GM11168 (cell line): ENCODE results near the gene AHDC1.
"Not testable (repeated sequence)": the region's sequence is repeated elsewhere in the genome, so short reads cannot be mapped to it uniquely, and the experiment has no call there.

Experiments
- in situ Hi-C: fragments of 300-500 bp; cut with MboI; formaldehyde crosslinking; loops from one replicate; pipeline ENCODE4 v1.12.0; 2022; ENCODE audit warnings: low sequenced_read_pairs; ENCODE audit not compliant: unreplicated experiment

The AHDC1 gene

DNA sequence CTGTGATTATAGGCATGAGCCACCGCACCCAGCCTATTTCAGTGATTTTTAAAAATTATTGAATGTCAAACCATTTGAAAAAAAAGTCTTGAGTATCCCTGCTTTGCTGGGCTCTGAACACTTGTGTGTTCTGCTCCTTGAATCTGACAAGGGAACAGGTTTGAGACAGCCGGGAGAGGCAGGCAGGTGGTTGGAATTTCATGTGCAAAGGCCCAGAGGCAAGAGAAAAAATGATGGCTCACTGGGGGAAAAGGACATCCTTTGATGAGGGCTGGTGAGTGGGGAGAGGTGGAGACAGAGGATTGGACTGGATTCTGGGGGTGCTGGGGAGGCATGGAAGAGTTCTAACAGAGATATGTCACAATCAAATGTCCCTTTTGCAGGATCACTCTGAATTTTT lies 100.9 kb downstream of the AHDC1 start:
- in situ Hi-C loops = no loop called here

DNA sequence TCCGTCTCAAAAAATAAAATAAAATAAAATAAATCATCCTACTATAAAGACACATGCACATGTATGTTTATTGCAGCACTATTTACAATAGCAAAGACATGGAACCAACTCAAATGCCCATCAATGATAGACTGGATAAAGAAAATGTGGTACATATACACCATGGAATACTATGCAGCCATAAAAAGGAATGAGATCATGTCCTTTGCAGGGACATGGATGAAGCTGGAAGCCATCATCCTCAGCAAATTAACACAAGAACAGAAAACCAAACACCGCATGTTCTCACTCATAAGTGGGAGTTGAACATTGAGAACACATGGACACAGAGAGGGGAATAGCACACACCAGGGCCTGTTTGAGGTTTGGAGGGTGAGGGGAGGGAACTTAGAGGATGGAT lies 102.8 kb downstream of the AHDC1 start:
- in situ Hi-C loops = not testable (repeated sequence)

DNA sequence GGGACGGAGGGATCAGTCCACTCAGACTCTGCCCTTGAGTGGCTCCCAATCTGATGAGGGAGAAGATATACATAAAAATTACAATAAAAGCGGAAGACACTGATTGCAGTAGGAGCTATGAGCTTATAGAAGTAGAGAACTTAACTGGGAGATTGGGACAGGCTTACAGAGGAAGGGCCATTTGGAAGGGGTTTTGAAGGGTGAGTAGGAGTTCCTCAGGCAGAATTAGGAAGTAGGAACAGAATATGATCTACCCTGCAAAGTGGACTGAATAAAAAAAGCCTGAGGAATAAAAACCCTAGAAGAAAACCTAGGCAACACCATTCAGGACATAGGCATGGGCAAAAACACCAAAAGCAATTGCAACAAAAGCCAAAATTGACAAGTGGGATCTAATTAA lies 104.8 kb downstream of the AHDC1 start:
- in situ Hi-C loops = no loop called here

DNA sequence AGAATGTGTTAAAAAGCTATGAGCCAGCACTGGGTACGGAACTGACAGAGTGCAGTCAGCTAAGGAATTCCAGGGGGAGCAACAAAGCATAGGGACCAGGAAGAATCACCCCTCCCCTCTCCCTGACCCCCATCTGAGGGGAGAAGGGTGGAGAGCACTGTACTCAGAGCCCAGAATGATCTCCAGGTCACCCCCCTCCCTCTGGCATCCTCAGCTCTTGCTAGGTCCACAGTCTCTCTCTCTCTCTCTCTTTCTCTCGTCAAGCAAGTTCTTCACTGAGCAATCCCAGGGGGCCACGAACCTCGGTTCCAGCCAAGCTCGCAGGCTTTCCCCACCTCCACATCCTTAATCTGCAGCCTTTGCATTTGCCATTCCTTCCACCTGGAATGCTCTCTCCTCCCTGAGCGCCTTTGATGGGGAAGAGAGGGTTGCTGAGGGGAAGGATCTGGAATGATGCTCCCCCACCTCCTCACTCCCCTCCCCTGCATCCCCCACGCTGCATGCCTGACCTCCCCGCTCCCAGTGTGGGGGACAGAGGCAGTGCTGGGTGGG lies 107.3 kb downstream of the AHDC1 start:
- in situ Hi-C loops = no loop called here

DNA sequence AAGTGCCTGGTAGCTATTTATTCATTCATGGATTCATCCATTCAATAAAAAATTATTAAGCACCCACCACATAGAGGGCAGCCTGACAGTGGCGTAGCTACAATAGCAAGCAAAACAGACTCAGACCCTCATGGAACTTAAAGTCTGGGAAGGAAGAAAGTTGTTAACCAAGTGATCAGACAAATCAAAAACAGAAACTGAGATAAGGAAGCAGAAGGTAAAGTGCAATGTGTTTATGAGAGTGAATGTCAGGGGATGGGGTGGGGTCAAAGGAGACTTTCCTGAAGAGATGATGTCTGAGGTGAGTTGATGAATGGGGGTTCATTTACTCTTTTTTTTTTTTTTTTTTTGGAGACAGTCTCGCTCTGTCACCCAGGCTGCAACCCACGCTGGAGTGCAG lies 111.1 kb downstream of the AHDC1 start:
- in situ Hi-C loops = no loop called here

DNA sequence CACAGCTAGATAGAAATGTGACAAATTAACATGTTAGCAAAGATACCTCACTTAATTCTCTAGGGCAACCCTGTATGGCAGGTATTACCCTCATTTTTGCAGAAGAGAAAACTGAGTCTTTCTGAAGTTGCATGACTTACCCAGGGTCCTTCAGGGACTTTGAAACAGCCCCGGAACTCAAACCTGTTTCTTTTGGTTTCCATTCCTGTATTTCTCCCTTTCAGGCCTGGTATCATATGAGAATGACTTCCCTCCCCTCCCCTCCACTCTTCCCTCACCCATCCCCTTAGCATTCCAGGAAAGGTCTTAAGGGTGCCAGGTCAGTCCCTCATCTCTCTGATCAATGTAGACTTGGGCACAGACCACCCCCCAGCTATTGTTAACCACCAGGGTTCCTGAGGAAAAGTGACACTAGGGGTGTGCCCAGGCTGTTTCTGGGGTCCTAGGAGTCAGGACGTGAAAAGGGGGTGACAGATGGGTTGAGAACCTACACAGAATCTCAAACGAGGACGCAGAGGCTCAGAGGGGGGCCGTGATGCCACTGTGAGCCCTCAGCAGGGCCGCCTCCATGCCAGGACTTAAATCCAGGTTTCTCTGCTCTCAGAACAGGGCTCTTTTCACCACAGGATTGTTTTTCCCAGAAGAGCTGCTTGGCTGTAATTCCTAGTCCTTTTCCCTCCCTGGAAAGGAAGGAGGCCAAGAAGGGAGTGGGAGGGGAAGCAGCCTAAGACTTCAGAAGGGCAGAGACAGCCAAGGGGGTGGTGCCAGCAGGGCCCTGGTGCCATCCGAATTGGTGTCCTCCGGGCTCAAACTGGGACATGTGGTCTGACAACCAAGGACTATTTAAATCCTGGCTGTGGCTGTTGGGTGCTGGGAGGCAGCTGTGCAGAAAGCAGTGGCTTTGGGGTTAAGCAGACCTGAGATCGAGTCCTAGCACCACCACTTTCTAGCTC lies 111.9 kb downstream of the AHDC1 start:
- in situ Hi-C loops = no loop called here

DNA sequence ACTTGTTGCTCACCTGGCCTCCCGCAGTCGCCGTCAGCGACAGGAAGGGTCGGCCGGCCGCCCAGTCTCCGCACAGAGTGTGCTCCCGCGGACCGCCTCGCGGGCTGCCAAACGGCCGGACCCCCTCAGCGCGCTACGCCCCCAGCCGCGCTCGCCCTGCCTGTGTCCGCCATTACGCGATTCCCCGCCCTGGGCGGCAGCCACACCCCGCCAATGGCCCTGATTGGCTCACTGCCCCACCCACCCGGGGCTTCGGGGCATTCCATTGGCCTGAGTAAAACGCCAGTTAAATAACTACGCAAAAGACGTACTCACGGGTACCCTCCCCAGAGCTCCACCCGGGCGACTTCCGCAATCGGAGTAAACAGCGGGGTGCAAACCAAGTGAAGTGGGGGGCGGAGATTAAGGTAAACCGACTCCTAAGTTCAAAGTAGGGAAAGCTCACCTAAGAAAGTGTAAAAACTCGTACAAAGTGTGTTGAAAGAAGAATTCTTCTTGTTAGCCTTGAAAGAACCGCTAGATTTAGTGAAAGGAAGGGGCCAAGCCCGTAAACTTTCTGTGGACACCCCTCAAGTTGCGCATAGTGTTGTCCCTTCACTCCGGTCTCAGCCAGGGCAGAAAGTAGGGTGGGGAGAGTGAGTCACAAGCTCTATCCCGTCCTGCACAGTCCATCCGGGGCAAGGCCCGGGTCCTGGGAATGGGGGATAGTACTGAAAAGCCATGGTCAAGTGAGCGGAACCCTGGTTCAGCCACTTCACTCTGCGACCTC lies 113.8 kb downstream of the AHDC1 start, which contains the start of gene WASF2:
Gene WASF2 (minus strand): TSS at position 195 of the 769 bp plus-strand sequence. CDS start 61,277 bp downstream, outside the sequence.
- in situ Hi-C loops = no loop called here

DNA sequence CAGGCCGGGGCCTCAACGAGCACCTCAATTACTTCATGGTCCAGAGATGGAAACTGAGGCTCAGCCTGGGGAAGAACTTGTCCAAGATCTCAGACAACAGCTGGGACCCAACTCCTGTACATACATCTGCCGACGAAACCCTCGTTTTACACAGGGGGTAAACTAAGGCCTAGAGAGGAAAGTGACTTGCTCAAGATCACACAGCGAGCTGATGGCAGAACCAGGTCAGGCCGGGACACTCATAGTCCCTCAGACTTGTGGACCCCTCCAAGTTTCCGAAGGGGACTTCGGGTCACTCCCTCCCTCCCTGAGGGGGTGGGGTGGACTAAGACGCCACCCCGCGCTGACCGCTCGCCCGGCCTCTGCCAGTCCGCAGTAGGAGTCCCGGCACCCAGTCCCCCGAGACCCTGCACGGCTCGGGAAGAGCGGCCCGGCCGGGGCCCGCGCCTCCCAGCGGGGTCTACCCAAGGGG lies 114.4 kb downstream of the AHDC1 start:
- in situ Hi-C loops = no loop called here

DNA sequence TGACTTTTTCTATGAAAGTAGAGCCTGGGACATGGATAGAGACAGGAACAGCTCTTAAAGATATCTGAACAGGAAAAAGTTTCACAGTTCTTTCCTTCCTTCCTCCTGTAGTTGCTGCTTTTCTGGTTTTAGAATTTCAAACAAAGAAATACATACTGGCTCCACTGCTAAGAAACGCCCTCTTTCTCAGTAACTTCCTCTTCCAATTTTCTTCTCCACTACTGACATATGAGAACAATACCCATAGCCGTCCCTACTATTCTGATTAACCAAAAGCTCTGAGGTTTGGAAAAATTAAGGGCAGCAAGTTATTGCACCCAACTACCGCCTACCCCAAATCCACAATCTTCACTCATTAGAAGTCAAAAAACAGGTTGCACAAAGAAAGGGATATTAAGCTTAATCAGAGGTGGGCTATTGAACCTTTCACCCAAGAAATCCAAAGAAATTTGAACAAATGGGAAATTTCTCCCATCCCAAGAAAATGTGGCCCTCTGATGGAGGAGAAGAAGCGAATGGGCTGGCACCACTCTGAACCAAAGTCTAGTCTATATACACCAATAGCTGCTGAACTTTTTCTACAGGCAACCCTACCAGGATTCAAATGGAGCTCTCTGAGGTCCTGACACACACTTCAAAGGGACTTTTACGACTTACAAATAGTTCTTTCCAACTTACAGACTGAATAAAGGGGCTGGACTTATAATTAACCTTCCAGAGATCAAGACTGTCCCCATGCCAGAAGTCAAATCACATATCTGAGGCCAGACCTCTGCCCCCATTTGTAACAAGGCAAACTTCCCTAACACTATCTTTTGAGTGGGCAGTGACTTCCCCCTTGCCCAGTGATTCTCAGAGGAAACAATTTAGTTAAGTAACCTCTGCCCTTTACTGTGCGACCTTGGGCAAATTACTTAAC lies 115.7 kb downstream of the AHDC1 start:
- in situ Hi-C loops = no loop called here

DNA sequence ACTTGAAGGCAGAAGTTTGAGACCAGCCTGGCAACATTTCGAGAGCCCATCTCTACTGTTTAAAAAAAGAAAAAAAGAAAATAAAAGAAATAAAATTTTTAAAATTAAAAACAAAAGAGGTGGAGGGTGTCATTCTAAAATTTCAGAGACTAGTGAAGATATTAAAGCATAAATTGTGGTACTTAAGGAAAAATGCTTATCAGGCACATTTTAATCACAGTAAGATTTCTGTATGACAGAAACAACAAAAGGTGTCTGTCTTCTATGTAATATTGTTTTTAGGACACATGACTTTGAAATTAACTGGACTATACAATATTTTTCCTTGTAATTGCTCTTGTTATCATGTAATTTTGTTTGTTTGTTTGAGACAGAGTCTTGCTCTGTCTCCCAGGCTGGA lies 118.6 kb downstream of the AHDC1 start:
- in situ Hi-C loops = no loop called here
